HEK293 (cell line): ENCODE data around the gene MARCHF9.

Experiments
- CTCF ChIA-PET: fragments of 350-600 bp; formaldehyde crosslinking; extraction: SDS; loops from one replicate; lab custom pipeline; 2021; ENCODE audit warnings: antibody characterized with exemption; lab: Yijun Ruan, JAX
- POLR2A ChIA-PET: fragments of 300-600 bp; formaldehyde crosslinking; extraction: SDS; loops from one replicate; lab custom pipeline; 2020; ENCODE audit warnings: antibody characterized with exemption, inconsistent platforms; lab: Yijun Ruan, JAX
- H3K27ac ChIP-seq: fragments of 200-500 bp; sonication (Bioruptor generic); 2 replicates; pipeline ENCODE4 v1.5.1; 2014; ENCODE audit warnings: low read depth, low read length, control low read depth, inconsistent platforms; ENCODE audit errors: extremely low read depth
- H3K36me3 ChIP-seq, 2 experiments: fragments of 200-500 bp in 1 of 2; sonication (Bioruptor generic) in 1 of 2; 1 replicate in 1 of 2; 2 replicates in 1 of 2; pipeline ENCODE4 v1.5.1; 2014 to 2017; ENCODE audit warnings: inconsistent platforms in 2 of 2, low read length in 2 of 2; ENCODE audit not compliant: control insufficient read depth in 2 of 2, insufficient read depth in 1 of 2
- H3K4me1 ChIP-seq: fragments of 200-500 bp; sonication (Bioruptor generic); 2 replicates; pipeline ENCODE4 v1.5.1; 2014; ENCODE audit warnings: mild to moderate bottlenecking, low read length, inconsistent platforms; ENCODE audit not compliant: control insufficient read depth, insufficient read depth
- H3K4me3 ChIP-seq: 2 replicates; pipeline ENCODE4 v1.5.1; 2011; ENCODE audit warnings: low read depth, mild to moderate bottlenecking, control low read depth, low read length, moderate library complexity
- H3K9me3 ChIP-seq: fragments of 200-500 bp; sonication (Bioruptor generic); 2 replicates; pipeline ENCODE4 v1.5.1; 2014; ENCODE audit warnings: low read depth, low read length, inconsistent platforms; ENCODE audit not compliant: control insufficient read depth, insufficient read depth
- KLF8 ChIP-seq: fragments of 450-650 bp; formaldehyde crosslinking; IDR thresholded peaks from 2 replicates; pipeline ENCODE4 v1.5.1; 2016; ENCODE audit warnings: missing biosample characterization, missing genetic modification characterization
- OSR2 ChIP-seq: fragments of 450-650 bp; formaldehyde crosslinking; IDR thresholded peaks from 2 replicates; pipeline ENCODE4 v1.5.1; 2016; ENCODE audit warnings: missing biosample characterization, missing genetic modification characterization
- SALL2 ChIP-seq: fragments of 450-650 bp; formaldehyde crosslinking; IDR thresholded peaks from 2 replicates; pipeline ENCODE4 v1.5.0; 2017; ENCODE audit warnings: missing biosample characterization, mild to moderate bottlenecking, missing genetic modification characterization, borderline replicate concordance
- SP2 ChIP-seq: fragments of 450-650 bp; formaldehyde crosslinking; IDR thresholded peaks from 2 replicates; pipeline ENCODE4 v1.5.1; 2016; ENCODE audit warnings: missing biosample characterization, missing genetic modification characterization
- WT1 ChIP-seq: fragments of 450-650 bp; formaldehyde crosslinking; IDR thresholded peaks from 2 replicates; pipeline ENCODE4 v1.5.1; 2016; ENCODE audit warnings: missing biosample characterization, missing genetic modification characterization
- ZBTB8A ChIP-seq: fragments of 450-650 bp; formaldehyde crosslinking; IDR thresholded peaks from 2 replicates; pipeline ENCODE4 v1.5.1; 2016; ENCODE audit warnings: missing biosample characterization, missing genetic modification characterization
- ZNF10 ChIP-seq: fragments of 450-650 bp; formaldehyde crosslinking; IDR thresholded peaks from 2 replicates; pipeline ENCODE4 v1.5.1; 2017; ENCODE audit warnings: missing biosample characterization, missing genetic modification characterization
- ZNF211 ChIP-seq: fragments of 450-650 bp; formaldehyde crosslinking; IDR thresholded peaks from 2 replicates; pipeline ENCODE4 v1.5.1; 2016; ENCODE audit warnings: low read depth, missing biosample characterization, missing genetic modification characterization
- ZNF266 ChIP-seq: fragments of 450-650 bp; formaldehyde crosslinking; IDR thresholded peaks from 2 replicates; pipeline ENCODE4 v1.5.1; 2016; ENCODE audit warnings: missing biosample characterization, missing genetic modification characterization, low read depth
- ZNF324 ChIP-seq: fragments of 450-650 bp; formaldehyde crosslinking; IDR thresholded peaks from 2 replicates; pipeline ENCODE4 v1.5.1; 2016; ENCODE audit warnings: missing biosample characterization, missing genetic modification characterization
- ZNF366 ChIP-seq: fragments of 450-650 bp; formaldehyde crosslinking; conservative IDR thresholded peaks from 2 replicates; pipeline ENCODE4 v1.5.1; 2016; ENCODE audit warnings: missing biosample characterization, missing genetic modification characterization
- ZNF394 ChIP-seq: fragments of 450-650 bp; formaldehyde crosslinking; IDR thresholded peaks from 2 replicates; pipeline ENCODE4 v1.5.1; 2016; ENCODE audit warnings: missing biosample characterization, missing genetic modification characterization, mild to moderate bottlenecking, moderate library complexity, borderline replicate concordance
- ZNF549 ChIP-seq: fragments of 450-650 bp; IDR thresholded peaks from 2 replicates; pipeline ENCODE4 v1.5.1; 2018; ENCODE audit warnings: missing biosample characterization, missing genetic modification characterization, mild to moderate bottlenecking, inconsistent platforms, moderate library complexity
- ZNF658 ChIP-seq: fragments of 450-650 bp; formaldehyde crosslinking; IDR thresholded peaks from 2 replicates; pipeline ENCODE4; 2016; ENCODE audit warnings: missing biosample characterization, missing genetic modification characterization
- TF ChIP-seq, protein P1 (sequence below): fragments of 450-650 bp; formaldehyde crosslinking; IDR thresholded peaks from 2 replicates; pipeline ENCODE4 v1.5.1; 2016; ENCODE audit warnings: missing biosample characterization, missing genetic modification characterization, borderline replicate concordance
- TF ChIP-seq, protein P2 (sequence below): fragments of 450-650 bp; formaldehyde crosslinking; IDR thresholded peaks from 2 replicates; pipeline ENCODE4 v1.5.0; 2017; ENCODE audit warnings: missing biosample characterization, missing genetic modification characterization, borderline replicate concordance
- TF ChIP-seq, protein P3 (sequence below): fragments of 450-650 bp; formaldehyde crosslinking; conservative IDR thresholded peaks from 2 replicates; pipeline ENCODE4 v1.5.1; 2016; ENCODE audit warnings: low read depth, missing biosample characterization, missing genetic modification characterization
- TF ChIP-seq, protein P4 (sequence below): fragments of 450-650 bp; formaldehyde crosslinking; IDR thresholded peaks from 2 replicates; pipeline ENCODE4 v1.5.1; 2016; ENCODE audit warnings: missing biosample characterization, missing genetic modification characterization

The MARCHF9 gene

DNA sequence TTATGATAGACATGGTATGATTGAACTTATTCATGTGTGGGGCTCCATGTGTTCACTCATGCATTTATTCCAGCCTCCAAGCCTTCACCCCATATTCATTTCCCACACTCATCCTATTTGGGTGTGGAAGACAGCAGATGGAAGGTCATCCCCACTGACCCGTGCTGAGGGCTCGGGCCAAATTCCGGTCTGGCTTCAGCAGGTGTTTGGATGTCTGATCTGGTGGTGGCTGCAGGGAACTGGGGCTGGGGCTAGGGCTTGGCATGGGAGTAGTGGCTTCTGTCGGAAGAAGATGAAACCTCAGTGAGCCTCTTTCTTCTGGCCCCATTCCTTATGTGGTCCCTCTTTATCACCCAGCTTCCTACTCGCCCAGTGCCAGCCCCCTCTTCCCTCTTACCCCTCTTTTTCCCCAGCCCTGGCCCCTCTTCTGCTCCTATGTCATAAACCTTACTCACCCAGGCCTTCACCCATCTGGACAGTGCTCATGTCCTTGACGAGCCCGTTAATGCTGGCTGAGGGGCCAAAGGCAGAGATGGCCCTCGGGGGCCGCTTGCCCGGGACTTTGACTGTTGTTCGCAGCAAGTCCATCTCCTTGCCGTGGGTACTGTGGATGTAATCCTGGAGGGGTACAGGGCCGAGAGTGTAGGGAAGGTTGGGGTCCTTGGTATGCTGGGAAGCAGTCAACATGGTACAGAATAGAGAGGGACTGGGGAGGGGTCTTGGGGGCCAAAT is 24.4 kb upstream of the MARCHF9 start:
- Histone ChIP-seq H3K36me3 (no peaks in the 10 kb centered on the region), H3K27ac (no peak overlapping the region), H3K9me3 (no peaks in the 10 kb centered on the region), H3K4me1 (no peaks in the 10 kb centered on the region), H3K4me3 (no peak overlapping the region)
- POLR2A ChIA-PET: no interaction called here
- TF ChIP-seq ZNF266 (tag by site-specific recombination): no peak
- no peak for TF ChIP-seq WT1 (tag by site-specific recombination)
- TF ChIP-seq ZNF366 (tag by site-specific recombination): no peak
- TF ChIP-seq ZNF211 (tag by site-specific recombination): no peak
- CTCF ChIA-PET: no interaction called here

DNA sequence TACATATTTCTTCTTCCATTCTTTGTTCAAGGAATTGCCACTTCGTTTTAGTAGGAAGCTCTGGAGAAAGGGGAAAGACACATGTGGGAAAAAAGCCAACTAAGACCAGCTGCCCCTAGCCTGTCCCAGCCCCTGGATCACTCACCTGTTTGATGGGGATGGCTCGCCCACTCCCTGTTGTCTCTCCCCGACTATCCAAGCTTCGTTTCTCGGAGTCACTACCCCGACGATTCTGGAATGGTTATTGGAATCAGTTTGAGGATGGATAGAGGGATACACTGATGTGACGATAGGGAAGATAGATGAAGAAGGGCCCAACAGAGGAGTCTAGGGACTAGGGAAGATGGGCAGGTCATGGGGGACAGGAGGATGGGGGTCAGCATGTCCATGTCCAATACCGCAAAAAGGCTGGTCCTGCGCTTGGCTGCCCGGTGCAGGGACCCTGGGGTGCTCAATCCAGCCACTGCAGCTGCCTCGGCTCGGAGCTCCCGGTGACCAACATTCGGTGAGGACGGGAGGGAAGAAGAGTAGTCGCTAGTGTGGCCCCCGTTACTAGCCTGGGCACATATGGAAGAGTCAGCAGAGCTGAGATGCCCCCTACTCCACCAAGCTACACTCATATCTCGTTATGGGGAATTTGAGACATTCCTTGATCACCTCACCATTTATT is 23.4 kb upstream of the MARCHF9 start:
- Histone ChIP-seq H3K27ac (no peak overlapping the region), H3K36me3 (no peaks in the 10 kb centered on the region), H3K4me3 (no peak overlapping the region), H3K4me1 (peaks cover 3% of the 10 kb centered on the region; the same call in 1 of the 2 replicates), H3K9me3 (no peaks in the 10 kb centered on the region)
- POLR2A ChIA-PET: interaction anchor here (3.2 kb wide), 1 partner anchor 14 kb away, joined by 10 read pairs; the partner anchor contains the start of gene TSPAN31
- CTCF ChIA-PET: interaction anchor here (0.6 to 1.1 kb wide), 3 partner anchors 9 to 24 kb away, joined by 3 to 4 read pairs (median 4); no protein-coding TSS in a partner anchor
- no peak for TF ChIP-seq ZNF394 (tag by site-specific recombination)
- TF ChIP-seq ZBTB8A (tag by site-specific recombination): no peak
- TF ChIP-seq ZNF549 (tag by site-specific recombination): no peak
- TF ChIP-seq, protein P1, sequence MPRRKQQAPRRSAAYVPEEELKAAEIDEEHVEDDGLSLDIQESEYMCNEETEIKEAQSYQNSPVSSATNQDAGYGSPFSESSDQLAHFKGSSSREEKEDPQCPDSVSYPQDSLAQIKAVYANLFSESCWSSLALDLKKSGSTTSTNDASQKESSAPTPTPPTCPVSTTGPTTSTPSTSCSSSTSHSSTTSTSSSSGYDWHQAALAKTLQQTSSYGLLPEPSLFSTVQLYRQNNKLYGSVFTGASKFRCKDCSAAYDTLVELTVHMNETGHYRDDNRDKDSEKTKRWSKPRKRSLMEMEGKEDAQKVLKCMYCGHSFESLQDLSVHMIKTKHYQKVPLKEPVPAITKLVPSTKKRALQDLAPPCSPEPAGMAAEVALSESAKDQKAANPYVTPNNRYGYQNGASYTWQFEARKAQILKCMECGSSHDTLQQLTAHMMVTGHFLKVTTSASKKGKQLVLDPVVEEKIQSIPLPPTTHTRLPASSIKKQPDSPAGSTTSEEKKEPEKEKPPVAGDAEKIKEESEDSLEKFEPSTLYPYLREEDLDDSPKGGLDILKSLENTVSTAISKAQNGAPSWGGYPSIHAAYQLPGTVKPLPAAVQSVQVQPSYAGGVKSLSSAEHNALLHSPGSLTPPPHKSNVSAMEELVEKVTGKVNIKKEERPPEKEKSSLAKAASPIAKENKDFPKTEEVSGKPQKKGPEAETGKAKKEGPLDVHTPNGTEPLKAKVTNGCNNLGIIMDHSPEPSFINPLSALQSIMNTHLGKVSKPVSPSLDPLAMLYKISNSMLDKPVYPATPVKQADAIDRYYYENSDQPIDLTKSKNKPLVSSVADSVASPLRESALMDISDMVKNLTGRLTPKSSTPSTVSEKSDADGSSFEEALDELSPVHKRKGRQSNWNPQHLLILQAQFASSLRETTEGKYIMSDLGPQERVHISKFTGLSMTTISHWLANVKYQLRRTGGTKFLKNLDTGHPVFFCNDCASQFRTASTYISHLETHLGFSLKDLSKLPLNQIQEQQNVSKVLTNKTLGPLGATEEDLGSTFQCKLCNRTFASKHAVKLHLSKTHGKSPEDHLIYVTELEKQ (tag by site-specific recombination): no peak
- TF ChIP-seq, protein P2, sequence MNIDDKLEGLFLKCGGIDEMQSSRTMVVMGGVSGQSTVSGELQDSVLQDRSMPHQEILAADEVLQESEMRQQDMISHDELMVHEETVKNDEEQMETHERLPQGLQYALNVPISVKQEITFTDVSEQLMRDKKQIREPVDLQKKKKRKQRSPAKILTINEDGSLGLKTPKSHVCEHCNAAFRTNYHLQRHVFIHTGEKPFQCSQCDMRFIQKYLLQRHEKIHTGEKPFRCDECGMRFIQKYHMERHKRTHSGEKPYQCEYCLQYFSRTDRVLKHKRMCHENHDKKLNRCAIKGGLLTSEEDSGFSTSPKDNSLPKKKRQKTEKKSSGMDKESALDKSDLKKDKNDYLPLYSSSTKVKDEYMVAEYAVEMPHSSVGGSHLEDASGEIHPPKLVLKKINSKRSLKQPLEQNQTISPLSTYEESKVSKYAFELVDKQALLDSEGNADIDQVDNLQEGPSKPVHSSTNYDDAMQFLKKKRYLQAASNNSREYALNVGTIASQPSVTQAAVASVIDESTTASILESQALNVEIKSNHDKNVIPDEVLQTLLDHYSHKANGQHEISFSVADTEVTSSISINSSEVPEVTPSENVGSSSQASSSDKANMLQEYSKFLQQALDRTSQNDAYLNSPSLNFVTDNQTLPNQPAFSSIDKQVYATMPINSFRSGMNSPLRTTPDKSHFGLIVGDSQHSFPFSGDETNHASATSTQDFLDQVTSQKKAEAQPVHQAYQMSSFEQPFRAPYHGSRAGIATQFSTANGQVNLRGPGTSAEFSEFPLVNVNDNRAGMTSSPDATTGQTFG (tag by site-specific recombination): no peak
- TF ChIP-seq OSR2 (tag by site-specific recombination): no peak
- TF ChIP-seq, protein P3, sequence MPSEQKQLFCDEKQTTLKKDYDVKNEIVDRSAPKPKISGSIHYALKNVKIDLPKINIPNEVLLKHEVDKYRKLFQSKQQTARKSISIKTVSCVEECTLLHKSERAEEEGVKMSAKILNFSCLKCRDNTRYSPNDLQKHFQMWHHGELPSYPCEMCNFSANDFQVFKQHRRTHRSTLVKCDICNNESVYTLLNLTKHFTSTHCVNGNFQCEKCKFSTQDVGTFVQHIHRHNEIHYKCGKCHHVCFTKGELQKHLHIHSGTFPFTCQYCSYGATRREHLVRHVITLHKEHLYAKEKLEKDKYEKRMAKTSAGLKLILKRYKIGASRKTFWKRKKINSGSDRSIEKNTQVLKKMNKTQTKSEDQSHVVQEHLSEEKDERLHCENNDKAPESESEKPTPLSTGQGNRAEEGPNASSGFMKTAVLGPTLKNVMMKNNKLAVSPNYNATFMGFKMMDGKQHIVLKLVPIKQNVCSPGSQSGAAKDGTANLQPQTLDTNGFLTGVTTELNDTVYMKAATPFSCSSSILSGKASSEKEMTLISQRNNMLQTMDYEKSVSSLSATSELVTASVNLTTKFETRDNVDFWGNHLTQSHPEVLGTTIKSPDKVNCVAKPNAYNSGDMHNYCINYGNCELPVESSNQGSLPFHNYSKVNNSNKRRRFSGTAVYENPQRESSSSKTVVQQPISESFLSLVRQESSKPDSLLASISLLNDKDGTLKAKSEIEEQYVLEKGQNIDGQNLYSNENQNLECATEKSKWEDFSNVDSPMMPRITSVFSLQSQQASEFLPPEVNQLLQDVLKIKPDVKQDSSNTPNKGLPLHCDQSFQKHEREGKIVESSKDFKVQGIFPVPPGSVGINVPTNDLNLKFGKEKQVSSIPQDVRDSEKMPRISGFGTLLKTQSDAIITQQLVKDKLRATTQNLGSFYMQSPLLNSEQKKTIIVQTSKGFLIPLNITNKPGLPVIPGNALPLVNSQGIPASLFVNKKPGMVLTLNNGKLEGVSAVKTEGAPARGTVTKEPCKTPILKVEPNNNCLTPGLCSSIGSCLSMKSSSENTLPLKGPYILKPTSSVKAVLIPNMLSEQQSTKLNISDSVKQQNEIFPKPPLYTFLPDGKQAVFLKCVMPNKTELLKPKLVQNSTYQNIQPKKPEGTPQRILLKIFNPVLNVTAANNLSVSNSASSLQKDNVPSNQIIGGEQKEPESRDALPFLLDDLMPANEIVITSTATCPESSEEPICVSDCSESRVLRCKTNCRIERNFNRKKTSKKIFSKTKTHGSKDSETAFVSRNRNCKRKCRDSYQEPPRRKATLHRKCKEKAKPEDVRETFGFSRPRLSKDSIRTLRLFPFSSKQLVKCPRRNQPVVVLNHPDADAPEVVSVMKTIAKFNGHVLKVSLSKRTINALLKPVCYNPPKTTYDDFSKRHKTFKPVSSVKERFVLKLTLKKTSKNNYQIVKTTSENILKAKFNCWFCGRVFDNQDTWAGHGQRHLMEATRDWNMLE: no peak
- TF ChIP-seq SALL2: no peak
- TF ChIP-seq WT1 (tag by site-specific recombination): no peak
- no peak for TF ChIP-seq KLF8 (tag by site-specific recombination)
- TF ChIP-seq, protein P4, sequence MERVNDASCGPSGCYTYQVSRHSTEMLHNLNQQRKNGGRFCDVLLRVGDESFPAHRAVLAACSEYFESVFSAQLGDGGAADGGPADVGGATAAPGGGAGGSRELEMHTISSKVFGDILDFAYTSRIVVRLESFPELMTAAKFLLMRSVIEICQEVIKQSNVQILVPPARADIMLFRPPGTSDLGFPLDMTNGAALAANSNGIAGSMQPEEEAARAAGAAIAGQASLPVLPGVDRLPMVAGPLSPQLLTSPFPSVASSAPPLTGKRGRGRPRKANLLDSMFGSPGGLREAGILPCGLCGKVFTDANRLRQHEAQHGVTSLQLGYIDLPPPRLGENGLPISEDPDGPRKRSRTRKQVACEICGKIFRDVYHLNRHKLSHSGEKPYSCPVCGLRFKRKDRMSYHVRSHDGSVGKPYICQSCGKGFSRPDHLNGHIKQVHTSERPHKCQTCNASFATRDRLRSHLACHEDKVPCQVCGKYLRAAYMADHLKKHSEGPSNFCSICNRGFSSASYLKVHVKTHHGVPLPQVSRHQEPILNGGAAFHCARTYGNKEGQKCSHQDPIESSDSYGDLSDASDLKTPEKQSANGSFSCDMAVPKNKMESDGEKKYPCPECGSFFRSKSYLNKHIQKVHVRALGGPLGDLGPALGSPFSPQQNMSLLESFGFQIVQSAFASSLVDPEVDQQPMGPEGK: no peak
- TF ChIP-seq ZNF10: no peak
- no peak for TF ChIP-seq ZNF658 (tag by site-specific recombination)
- no peak for TF ChIP-seq SP2 (tag by site-specific recombination)
- TF ChIP-seq ZNF324 (tag by site-specific recombination): no peak
